DMS114 treated with DMSO at 0.1 percent for 48 hours (cell line): ENCODE measurements around the gene SLC7A7.
"Not testable (repeated sequence)": the region's sequence is repeated elsewhere in the genome, so short reads cannot be mapped to it uniquely, and the experiment has no call there.

Experiments used
- DNase-seq: peaks from one replicate; lab custom pipeline; 2025; ENCODE audit not compliant: unreplicated experiment; lab: John Stamatoyannopoulos, UW

The SLC7A7 gene

GRCh38 chr14:22822016-22822570, 6.9 kb upstream of the SLC7A7 start:
- DNase-seq = no peak

GRCh38 chr14:22821193-22822015, 6.2 kb upstream of the SLC7A7 start:
- no peak for DNase-seq

- DNase-seq = no peak
Measured at GRCh38 chr14:22820731-22821130, 5.5 kb upstream of the SLC7A7 start.

GRCh38 chr14:22819151-22819988, 4.1 kb upstream of the SLC7A7 start:
- DNase-seq = no peak

GRCh38 chr14:22814373-22814772, 862 bp downstream of the SLC7A7 start:
- no peak for DNase-seq

- DNase-seq = no peak
Measured at GRCh38 chr14:22813145-22813544, 2.1 kb downstream of the SLC7A7 start.

- DNase-seq = no peak
Measured at GRCh38 chr14:22812744-22813143, 2.5 kb downstream of the SLC7A7 start.

GRCh38 chr14:22811722-22812121, 3.5 kb downstream of the SLC7A7 start:
- no peak for DNase-seq

- DNase-seq = no peak
Measured at GRCh38 chr14:22808388-22809209, 6.6 kb downstream of the SLC7A7 start.

- no peak for DNase-seq
Measured at GRCh38 chr14:22807432-22808087, 7.7 kb downstream of the SLC7A7 start.

GRCh38 chr14:22805235-22805634, 10.0 kb downstream of the SLC7A7 start:
- DNase-seq = not testable (repeated sequence)

GRCh38 chr14:22803687-22803974, 11.6 kb downstream of the SLC7A7 start:
- no peak for DNase-seq

GRCh38 chr14:22802860-22803686, 12.2 kb downstream of the SLC7A7 start:
- DNase-seq = no peak

GRCh38 chr14:22801716-22802115, 13.5 kb downstream of the SLC7A7 start:
- DNase-seq = no peak

- no peak for DNase-seq
Measured at GRCh38 chr14:22800346-22800745, 14.9 kb downstream of the SLC7A7 start.

GRCh38 chr14:22798528-22798927, 16.7 kb downstream of the SLC7A7 start:
- no peak for DNase-seq

GRCh38 chr14:22797017-22797917, 18.0 kb downstream of the SLC7A7 start:
- DNase-seq = no peak

GRCh38 chr14:22796087-22796707, 19.0 kb downstream of the SLC7A7 start:
- DNase-seq = no peak
